Colonic mucosa (tissue), 4 donors: ENCODE results near the gene FOXC1. TPM values are rescaled to one million over a fixed set of nuclear protein-coding genes. Genes with fewer than 3 reads are reported as not detected.

ENCODE experiments used
- DNase-seq: peaks from one replicate; pipeline ENCODE4 v3.0.0-alpha.2; 2020
- H3K27ac ChIP-seq: fragments of 200-600 bp; one replicate; pipeline ENCODE4 v1.8.0; 2021
- H3K27me3 ChIP-seq: fragments of 200-600 bp; one replicate; pipeline ENCODE4 v1.8.0; 2021
- H3K36me3 ChIP-seq: fragments of 200-600 bp; one replicate; pipeline ENCODE4 v1.8.0; 2021
- H3K4me1 ChIP-seq: fragments of 200-600 bp; one replicate; pipeline ENCODE4 v1.8.0; 2021; ENCODE audit warnings: mild to moderate bottlenecking
- H3K4me3 ChIP-seq: fragments of 200-600 bp; one replicate; pipeline ENCODE4 v1.8.0; 2021
- H3K9ac ChIP-seq, 2 donors: one replicate each; pipeline ENCODE4 v1.7.0; 2013; ENCODE audit warnings: control low read depth in 2 of 2, low read depth in 2 of 2, low read length in 2 of 2
- H3K9me3 ChIP-seq: fragments of 200-600 bp; one replicate; pipeline ENCODE4 v1.8.0; 2021
- CTCF ChIP-seq: fragments of 200-600 bp; IDR thresholded peaks from one replicate; pipeline ENCODE4 v1.8.0; 2022; ENCODE audit warnings: antibody characterized with exemption, mild to moderate bottlenecking
- intact Hi-C: fragments of 100-400 bp; cut with DNase I; formaldehyde crosslinking; loops from one replicate; pipeline ENCODE4 v1.14.1; 2022
- total RNA-seq, 2 donors: library from RNA; stranded (reverse); fragmentation: NEBNext Ultra II Directional in 1 of 2; extraction: Animal tissue kit (Norgen Biotek cat#: 25700) in 1 of 2; gene quantifications; one replicate each; pipeline ENCODE4 v1.2.1, GENCODE V29; 2021
- donor health status: healthy.
- donor health status: DM: no; HTN: no; CAD: no.
- donor health status: DM: no; HTN: no; CAD: no.

Gene FOXC1
- total RNA-seq, 2 donors from 2014 or later = 0.69 to 1.5 TPM

GRCh38 chr6:1576166-1576565 lies 33.5 kb upstream of the FOXC1 start:
- Histone ChIP-seq H3K9me3 (no peaks in the 10 kb centered on the region), H3K27me3 (no peaks in the 10 kb centered on the region), H3K4me1 (no peaks in the 10 kb centered on the region), H3K4me3 (no peak overlapping the region), H3K9ac (no peak overlapping the region), H3K36me3 (no peaks in the 10 kb centered on the region), H3K27ac (no peak overlapping the region)
- intact Hi-C loops = no loop called here
- TF ChIP-seq CTCF = no peak
- DNase-seq = no peak

GRCh38 chr6:1576711-1577110 lies 33.0 kb upstream of the FOXC1 start:
- H3K4me3 ChIP-seq = no peak overlapping the region
- H3K36me3 ChIP-seq = no peaks in the 10 kb centered on the region
- H3K9me3 ChIP-seq = no peaks in the 10 kb centered on the region
- no peak for TF ChIP-seq CTCF
- no peak overlapping the region for H3K9ac ChIP-seq
- no peaks in the 10 kb centered on the region for H3K4me1 ChIP-seq
- H3K27ac ChIP-seq = no peak overlapping the region
- no peaks in the 10 kb centered on the region for H3K27me3 ChIP-seq
- DNase-seq = no peak
- intact Hi-C loops = no loop called here

- no peak for DNase-seq
- H3K9me3 ChIP-seq = no peaks in the 10 kb centered on the region
- H3K4me3 ChIP-seq = no peak overlapping the region
- H3K36me3 ChIP-seq = no peaks in the 10 kb centered on the region
- H3K27ac ChIP-seq = no peak overlapping the region
- no peaks in the 10 kb centered on the region for H3K4me1 ChIP-seq
- intact Hi-C loops = no loop called here
- H3K9ac ChIP-seq = no peak overlapping the region
- H3K27me3 ChIP-seq = no peaks in the 10 kb centered on the region
- no peak for TF ChIP-seq CTCF
These were observed 32.5 kb upstream of the FOXC1 start for GRCh38 chr6:1577146-1577680.

GRCh38 chr6:1577896-1578745 lies 31.6 kb upstream of the FOXC1 start:
- Histone ChIP-seq H3K4me3 (no peak overlapping the region), H3K27me3 (no peaks in the 10 kb centered on the region), H3K27ac (no peak overlapping the region), H3K36me3 (no peaks in the 10 kb centered on the region), H3K4me1 (no peaks in the 10 kb centered on the region), H3K9me3 (no peaks in the 10 kb centered on the region), H3K9ac (no peak overlapping the region)
- intact Hi-C loops = no loop called here
- no peak for DNase-seq
- no peak for TF ChIP-seq CTCF

GRCh38 chr6:1579096-1579495 lies 30.6 kb upstream of the FOXC1 start:
- Histone ChIP-seq H3K27me3 (no peaks in the 10 kb centered on the region), H3K4me1 (no peaks in the 10 kb centered on the region), H3K36me3 (no peaks in the 10 kb centered on the region), H3K27ac (no peak overlapping the region), H3K9me3 (no peaks in the 10 kb centered on the region), H3K4me3 (no peak overlapping the region), H3K9ac (no peak overlapping the region)
- no peak for TF ChIP-seq CTCF
- no peak for DNase-seq
- intact Hi-C loops = no loop called here
